Ovary (tissue), 9 donors: ENCODE results near the gene ABCB1. TPM values are rescaled to one million over a fixed set of nuclear protein-coding genes. Genes with fewer than 3 reads are reported as not detected.

Experiments
- DNase-seq, 5 donors: peaks; one replicate each; pipeline ENCODE4 v3.0.0-alpha.2; 2019 to 2020
- H3K27ac ChIP-seq, 2 donors: fragments of 200-600 bp; one replicate each; pipeline versions ENCODE4 v1.5.1 to v1.8.0; 2019 to 2022
- H3K27me3 ChIP-seq: fragments of 200-600 bp; one replicate; pipeline ENCODE4 v1.8.0; 2022
- H3K36me3 ChIP-seq: fragments of 200-600 bp; sonication (generic); one replicate; pipeline ENCODE4 v1.5.1; 2019
- H3K4me1 ChIP-seq: one replicate; pipeline ENCODE4 v1.8.1; 2013; ENCODE audit warnings: mild to moderate bottlenecking, moderate library complexity; ENCODE audit not compliant: insufficient read depth
- H3K4me3 ChIP-seq: fragments of 200-600 bp; sonication (generic); one replicate; pipeline ENCODE4 v1.5.1; 2017
- H3K9me3 ChIP-seq, 2 donors: fragments of 200-600 bp in 1 of 2; sonication (generic) in 1 of 2; one replicate each; pipeline versions ENCODE4 v1.5.1 to v1.8.1; 2013 to 2019; ENCODE audit warnings: mild to moderate bottlenecking in 1 of 2, moderate library complexity in 1 of 2
- EP300 ChIP-seq: sonication (generic); formaldehyde crosslinking; IDR thresholded peaks from one replicate; pipeline ENCODE4 v1.6.1; 2017; ENCODE audit warnings: antibody characterized with exemption
- POLR2A ChIP-seq: fragments of 450-650 bp; IDR thresholded peaks from one replicate; pipeline ENCODE4 v1.6.1; 2017; ENCODE audit warnings: antibody characterized with exemption, mild to moderate bottlenecking, moderate library complexity
- WGBS, 3 donors: extraction: QIAGEN DNeasy Blood & Tissue Kit in 1 of 3; methylation state at CpG; one replicate each; pipeline versions ENCODE4 v1.1.5 to v1.1.7; 2013 to 2017; 5-methylcytosine and 5-hydroxymethylcytosine counted together
- intact Hi-C, 4 donors: fragments of 100-400 bp; cut with DNase I; formaldehyde crosslinking; loops; one replicate each; pipeline versions ENCODE4 v1.11.0 to v1.15.1; 2022 to 2023
- polyA plus RNA-seq, 2 donors: library from polyadenylated mRNA; stranded (reverse); fragments of 200-250 nt in 1 of 2; fragments of 350-450 nt in 1 of 2; fragmentation: Illumina TruSeq in 1 of 2; extraction: RNeasy Lipid Tissue Mini Kit (QIAGEN cat#74804) in 1 of 2; gene quantifications; one replicate each; pipeline ENCODE4 v1.2.3, GENCODE V29; 2013 to 2014
- total RNA-seq, 7 donors: library from RNA; depleted of rRNA in 2 of 7; stranded (reverse); fragments of >200 nt in 2 of 7; fragmentation: NEBNext Ultra II Directional in 3 of 7; extraction: Animal tissue kit (Norgen Biotek cat#: 25700) in 3 of 7; gene quantifications; one replicate each; pipeline versions ENCODE4 v1.1.0 to v1.2.4, GENCODE V29; 2016 to 2023
- TF ChIP-seq, protein P1 (sequence below), 3 donors: fragments of 450-650 bp in 2 of 3; fragments of 200-600 bp in 1 of 3; IDR thresholded peaks; one replicate each; pipeline versions ENCODE4 v1.5.1 to v1.8.0; 2016 to 2022; ENCODE audit warnings: antibody characterized with exemption in 3 of 3, mild to moderate bottlenecking in 1 of 3
- donor health status: DM: no; HTN: no; CAD: no; lungs with moderate emphysema.
- donor health status: DM: no; HTN: no; CAD: no.
- donor health status: Bipolar disorder and iron deficiency.
- donor health status: DM: yes; HTN: yes; CAD: no.
- donor health status: DM: no; HTN: no; CAD: no.
- donor health status: DM: yes; HTN: yes; CAD: no.

Gene ABCB1
- total and polyA plus RNA-seq, 9 donors, result 3.4 to 22.8 (median 8.1) TPM

GRCh38 chr7:87458148-87458547, 142.5 kb downstream of the ABCB1 start:
- WGBS, 3 donors, result 32 to 51% (median 38%) methylated on average over 3 of the region's 3 CpGs
- H3K4me3 ChIP-seq, result no peak overlapping the region
- H3K27me3 ChIP-seq, result no peaks in the 10 kb centered on the region
- no peak overlapping the region for H3K27ac ChIP-seq
- intact Hi-C loops, result no loop called here
- H3K4me1 ChIP-seq, result no peaks in the 10 kb centered on the region
- DNase-seq, result no peak
- H3K36me3 ChIP-seq, result no peaks in the 10 kb centered on the region
- TF ChIP-seq EP300 (no peak), POLR2A (no peak)
- H3K9me3 ChIP-seq, result no peaks in the 10 kb centered on the region

DNA sequence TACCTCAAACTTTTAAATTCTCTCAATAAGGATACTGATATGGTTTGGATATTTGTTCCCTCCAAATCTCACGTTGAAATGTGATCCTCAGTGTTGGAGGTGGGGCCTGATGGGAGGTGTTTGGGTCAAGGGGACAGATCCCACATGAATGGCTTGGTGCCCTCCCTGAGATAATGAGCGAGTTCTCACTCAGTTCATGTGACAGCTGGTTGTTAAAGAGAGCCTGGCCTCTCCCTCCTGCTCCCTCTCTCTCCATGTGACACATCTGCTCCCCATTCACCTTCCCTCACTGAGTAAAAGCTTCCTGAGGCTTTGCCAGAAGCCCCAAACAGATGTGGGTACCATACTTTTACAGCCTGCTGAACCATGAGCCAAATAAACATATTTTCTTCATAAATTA, 144.4 kb downstream of the ABCB1 start:
- 7 to 10% (median 7%) methylated on average over 2 of the region's 2 CpGs for WGBS, 3 donors
- no peaks in the 10 kb centered on the region for H3K9me3 ChIP-seq
- no peak overlapping the region for H3K27ac ChIP-seq
- DNase-seq, result no peak
- H3K4me1 ChIP-seq, result no peaks in the 10 kb centered on the region
- no peaks in the 10 kb centered on the region for H3K27me3 ChIP-seq
- no peaks in the 10 kb centered on the region for H3K36me3 ChIP-seq
- H3K4me3 ChIP-seq, result no peak overlapping the region
- TF ChIP-seq, protein P1, sequence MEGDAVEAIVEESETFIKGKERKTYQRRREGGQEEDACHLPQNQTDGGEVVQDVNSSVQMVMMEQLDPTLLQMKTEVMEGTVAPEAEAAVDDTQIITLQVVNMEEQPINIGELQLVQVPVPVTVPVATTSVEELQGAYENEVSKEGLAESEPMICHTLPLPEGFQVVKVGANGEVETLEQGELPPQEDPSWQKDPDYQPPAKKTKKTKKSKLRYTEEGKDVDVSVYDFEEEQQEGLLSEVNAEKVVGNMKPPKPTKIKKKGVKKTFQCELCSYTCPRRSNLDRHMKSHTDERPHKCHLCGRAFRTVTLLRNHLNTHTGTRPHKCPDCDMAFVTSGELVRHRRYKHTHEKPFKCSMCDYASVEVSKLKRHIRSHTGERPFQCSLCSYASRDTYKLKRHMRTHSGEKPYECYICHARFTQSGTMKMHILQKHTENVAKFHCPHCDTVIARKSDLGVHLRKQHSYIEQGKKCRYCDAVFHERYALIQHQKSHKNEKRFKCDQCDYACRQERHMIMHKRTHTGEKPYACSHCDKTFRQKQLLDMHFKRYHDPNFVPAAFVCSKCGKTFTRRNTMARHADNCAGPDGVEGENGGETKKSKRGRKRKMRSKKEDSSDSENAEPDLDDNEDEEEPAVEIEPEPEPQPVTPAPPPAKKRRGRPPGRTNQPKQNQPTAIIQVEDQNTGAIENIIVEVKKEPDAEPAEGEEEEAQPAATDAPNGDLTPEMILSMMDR (IDR thresholded peaks at IDR 0.05), result no peak
- TF ChIP-seq POLR2A (no peak), EP300 (no peak)
- intact Hi-C loops, result no loop called here

Other genes starting within 250 kb of the ABCB1 start
- 1 to 10 TPM in 1 of 7 donors, under 1 TPM in 6; 0.13 to 2.1 (median 0.45) TPM for gene ABCB4, start 125.2 kb downstream of the ABCB1 start, total RNA-seq
- gene ABCB4, start 125.2 kb downstream of the ABCB1 start, polyA plus RNA-seq, result under 1 TPM; 0.33 to 0.75 TPM
- gene RUNDC3B, start 27.5 kb upstream of the ABCB1 start, total RNA-seq, result 1 to 10 TPM; 1.7 to 7.6 (median 4.4) TPM
- gene RUNDC3B, start 27.5 kb upstream of the ABCB1 start, polyA plus RNA-seq, result 1 to 10 TPM; 3.5 to 4.0 TPM